ENCODE data around the gene ERMAP.

DNA sequence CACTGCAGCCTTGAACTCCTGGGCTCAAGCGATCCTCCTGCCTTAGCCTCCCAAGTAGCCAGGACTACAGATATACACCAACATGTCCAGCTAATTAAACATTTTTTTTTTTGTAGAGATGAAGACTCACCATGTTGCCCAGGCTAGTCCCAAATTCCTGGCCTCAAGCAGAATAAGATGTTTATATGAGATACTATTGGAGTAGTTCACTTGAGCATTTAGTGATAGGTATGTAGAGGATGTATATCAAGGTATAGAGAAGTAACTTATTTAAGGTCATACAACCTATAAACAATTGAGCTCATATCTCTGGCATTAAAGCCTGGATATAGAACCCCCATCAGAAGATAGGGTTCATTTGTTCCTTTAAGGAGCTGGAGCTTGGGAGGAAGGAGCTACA lies 36.7 kb upstream of the ERMAP start:
- no peak for TF ChIP-seq TAF1 (IDR thresholded peaks at IDR 0.05; ENCODE audit: borderline replicate concordance, insufficient read depth, low read length)
- no peak for TF ChIP-seq POLR2AphosphoS5 (IDR thresholded peaks at IDR 0.05; ENCODE audit: low read depth, low read length)
- no peak for TF ChIP-seq SIN3A (IDR thresholded peaks at IDR 0.05; ENCODE audit: borderline replicate concordance, insufficient read depth, low read length)
- TF ChIP-seq FOXP2 (optimal IDR thresholded peaks at IDR 0.05; ENCODE audit: borderline replicate concordance, extremely low read depth, extremely low read length, insufficient read depth), result no peak

Measured in PFSK-1 (cell line).